Activated CD4-positive, CD25-positive, alpha-beta regulatory T cell treated with anti-CD3 and anti-CD28 coated beads, Interleukin-2, amount 50 U/mL, for 72 hours (primary cell): ENCODE results near the gene LIN7C.

ENCODE experiments used
- DNase-seq: peaks from one replicate; pipeline ENCODE4 v3.0.0; 2021

Gene LIN7C

GRCh38 chr11:27444801-27445215, 61.8 kb downstream of the LIN7C start:
- no peak for DNase-seq
